GM19193 (cell line): Measurements from ENCODE around the gene KIF23.

Source experiments
- POLR2A ChIP-seq: IDR thresholded peaks from 4 replicates; pipeline ENCODE4 v1.6.1; 2011; ENCODE audit not compliant: insufficient read depth, insufficient read length; ENCODE audit errors: extremely low read depth

The KIF23 gene

GRCh38 chr15:69392352-69392751 is 21.8 kb upstream of the KIF23 start:
- TF ChIP-seq POLR2A, result no peak

GRCh38 chr15:69393831-69394491 is 20.2 kb upstream of the KIF23 start:
- TF ChIP-seq POLR2A, result no peak

GRCh38 chr15:69394556-69395282 is 19.4 kb upstream of the KIF23 start:
- no peak for TF ChIP-seq POLR2A

- no peak for TF ChIP-seq POLR2A
Observed at GRCh38 chr15:69395460-69395859, 18.7 kb upstream of the KIF23 start.

GRCh38 chr15:69395991-69396390 is 18.2 kb upstream of the KIF23 start:
- TF ChIP-seq POLR2A, result no peak

GRCh38 chr15:69398491-69398891 is 15.7 kb upstream of the KIF23 start:
- TF ChIP-seq POLR2A, result no peak

- TF ChIP-seq POLR2A, result no peak
Observed at GRCh38 chr15:69400850-69401249, 13.3 kb upstream of the KIF23 start.

GRCh38 chr15:69402816-69403215 is 11.3 kb upstream of the KIF23 start:
- TF ChIP-seq POLR2A, result no peak

GRCh38 chr15:69403594-69403993 is 10.6 kb upstream of the KIF23 start:
- no peak for TF ChIP-seq POLR2A

GRCh38 chr15:69405110-69405509 is 9.0 kb upstream of the KIF23 start:
- TF ChIP-seq POLR2A, result no peak

GRCh38 chr15:69407719-69408400 is 6.3 kb upstream of the KIF23 start:
- no peak for TF ChIP-seq POLR2A

- no peak for TF ChIP-seq POLR2A
Observed at GRCh38 chr15:69408841-69409240, 5.3 kb upstream of the KIF23 start.

- TF ChIP-seq POLR2A, result no peak
Observed at GRCh38 chr15:69410248-69410874, 3.8 kb upstream of the KIF23 start.

GRCh38 chr15:69412274-69412673 is 1.9 kb upstream of the KIF23 start:
- no peak for TF ChIP-seq POLR2A

- no peak for TF ChIP-seq POLR2A
Observed at GRCh38 chr15:69412701-69413100, 1.4 kb upstream of the KIF23 start.
